A673 (cell line): ENCODE data around the gene MRPS22.

Source experiments
- EZH2 ChIP-seq: fragments of 200-600 bp; sonication (generic); IDR thresholded peaks from 2 replicates; pipeline ENCODE4 v1.6.1; 2017; ENCODE audit warnings: borderline replicate concordance, low read depth, mild to moderate bottlenecking, mixed read lengths, antibody characterized with exemption, low read length; ENCODE audit not compliant: poor library complexity, severe bottlenecking
- TF ChIP-seq, protein P1 (sequence below): fragments of 300-800, 200-600 bp; sonication (generic); conservative IDR thresholded peaks from 2 replicates; pipeline ENCODE4 v1.5.1; 2017; ENCODE audit warnings: low read depth, mild to moderate bottlenecking, antibody characterized with exemption, low read length, moderate library complexity, mixed read lengths

DNA sequence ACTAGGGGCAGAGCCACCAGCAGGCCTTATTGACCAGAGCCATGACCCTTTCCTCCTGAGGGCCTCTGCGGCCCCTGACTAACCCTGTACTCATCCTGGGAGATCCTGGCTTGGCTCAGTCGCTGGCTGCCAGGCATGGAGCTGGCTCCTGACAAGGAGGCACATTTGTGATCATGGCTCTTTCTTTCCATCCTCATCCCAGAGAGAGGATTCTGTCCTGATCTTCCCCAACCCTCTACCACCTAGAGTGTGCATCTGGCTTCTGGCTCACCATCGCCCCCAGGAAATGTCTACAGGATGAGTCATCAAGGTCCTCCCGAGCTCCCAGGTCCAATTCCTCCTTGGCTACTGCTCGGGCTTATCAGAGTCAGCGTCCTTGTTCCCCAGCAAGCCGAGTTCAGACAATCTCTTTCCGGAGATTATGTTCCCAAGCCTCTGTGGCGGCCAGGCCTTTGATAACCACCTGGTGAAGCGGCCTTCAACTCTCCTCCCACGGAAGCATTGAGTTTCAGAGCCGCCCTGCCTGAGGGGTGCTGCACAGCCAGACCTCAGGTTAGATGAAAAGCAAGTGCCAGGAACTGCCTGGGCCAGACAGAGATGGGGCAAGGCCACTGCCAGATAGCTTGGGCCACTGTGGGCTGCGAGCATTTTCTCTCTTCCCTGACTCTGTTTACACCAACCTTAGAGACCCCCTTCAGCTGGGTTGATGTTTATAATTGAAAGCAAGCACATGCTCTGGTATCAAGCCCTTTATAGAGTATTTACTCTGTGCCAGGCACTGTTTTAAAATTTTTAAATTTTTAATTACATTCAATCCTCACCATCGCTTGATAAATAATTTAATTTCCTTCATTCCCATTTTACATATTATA, 44.3 kb upstream of the MRPS22 start:
- TF ChIP-seq, protein P1, sequence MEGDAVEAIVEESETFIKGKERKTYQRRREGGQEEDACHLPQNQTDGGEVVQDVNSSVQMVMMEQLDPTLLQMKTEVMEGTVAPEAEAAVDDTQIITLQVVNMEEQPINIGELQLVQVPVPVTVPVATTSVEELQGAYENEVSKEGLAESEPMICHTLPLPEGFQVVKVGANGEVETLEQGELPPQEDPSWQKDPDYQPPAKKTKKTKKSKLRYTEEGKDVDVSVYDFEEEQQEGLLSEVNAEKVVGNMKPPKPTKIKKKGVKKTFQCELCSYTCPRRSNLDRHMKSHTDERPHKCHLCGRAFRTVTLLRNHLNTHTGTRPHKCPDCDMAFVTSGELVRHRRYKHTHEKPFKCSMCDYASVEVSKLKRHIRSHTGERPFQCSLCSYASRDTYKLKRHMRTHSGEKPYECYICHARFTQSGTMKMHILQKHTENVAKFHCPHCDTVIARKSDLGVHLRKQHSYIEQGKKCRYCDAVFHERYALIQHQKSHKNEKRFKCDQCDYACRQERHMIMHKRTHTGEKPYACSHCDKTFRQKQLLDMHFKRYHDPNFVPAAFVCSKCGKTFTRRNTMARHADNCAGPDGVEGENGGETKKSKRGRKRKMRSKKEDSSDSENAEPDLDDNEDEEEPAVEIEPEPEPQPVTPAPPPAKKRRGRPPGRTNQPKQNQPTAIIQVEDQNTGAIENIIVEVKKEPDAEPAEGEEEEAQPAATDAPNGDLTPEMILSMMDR, result no peak
- no peak for TF ChIP-seq EZH2
